PFSK-1 (cell line): Measurements from ENCODE around the gene GFRA1.

Source experiments
- POLR2AphosphoS5 ChIP-seq: IDR thresholded peaks from 2 replicates; pipeline ENCODE4 v1.6.1; 2012; ENCODE audit warnings: low read depth, mild to moderate bottlenecking, control low read depth, low read length, moderate library complexity
- REST ChIP-seq, 2 experiments: IDR thresholded peaks; 2 replicates each; pipeline versions ENCODE4 v1.6.1 to v1.8.0; 2011 to 2012; ENCODE audit warnings: low read depth in 2 of 2, low read length in 2 of 2, control low read depth in 1 of 2, inconsistent platforms in 1 of 2, mild to moderate bottlenecking in 1 of 2, moderate library complexity in 1 of 2; ENCODE audit not compliant: insufficient read depth in 1 of 2
- SIN3A ChIP-seq: IDR thresholded peaks from 2 replicates; pipeline ENCODE4 v1.6.1; 2012; ENCODE audit warnings: mild to moderate bottlenecking, low read length, moderate library complexity, borderline replicate concordance; ENCODE audit not compliant: insufficient read depth
- TAF1 ChIP-seq: IDR thresholded peaks from 2 replicates; pipeline ENCODE4 v1.6.1; 2012; ENCODE audit warnings: low read length, control low read depth, borderline replicate concordance; ENCODE audit not compliant: insufficient read depth

DNA sequence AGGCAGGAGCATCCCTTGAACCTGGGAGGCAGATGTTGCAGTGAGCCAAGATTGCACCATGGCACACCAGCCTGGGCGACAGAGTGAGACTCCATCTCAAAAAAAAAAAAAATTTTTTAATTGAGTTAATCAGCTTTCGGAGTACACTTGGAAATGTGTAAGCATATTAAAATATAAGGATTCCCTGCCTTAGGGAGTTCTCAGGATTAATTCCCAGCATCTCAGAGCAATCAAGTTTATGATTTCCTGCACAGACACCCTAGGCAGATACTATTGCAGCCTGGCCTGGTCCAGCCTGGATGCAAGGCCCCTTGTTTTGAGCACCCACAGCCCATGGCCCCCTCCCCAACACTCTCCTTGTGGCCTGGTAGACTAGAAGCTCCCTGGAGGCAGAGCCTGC lies 39.8 kb downstream of the GFRA1 start:
- no peak for TF ChIP-seq SIN3A
- no peak for TF ChIP-seq POLR2AphosphoS5
- no peak for TF ChIP-seq REST (IDR thresholded peaks at IDR 0.05; ENCODE audit: insufficient read depth in 1 of 2, low read depth in 2 of 2, low read length in 2 of 2)
- no peak for TF ChIP-seq TAF1
